Muscle of leg (tissue), 11 donors: ENCODE data around the gene COG1. TPM values are rescaled to one million over a fixed set of nuclear protein-coding genes. Genes with fewer than 3 reads are reported as not detected.
A peak's percentile ranks its signal among the peaks of the same experiment; 100 is the strongest.

Experiments
- DNase-seq: peaks from one replicate; pipeline ENCODE4 v3.0.0; 2013
- H3K27ac ChIP-seq: one replicate; pipeline ENCODE4 v1.5.1; 2013; ENCODE audit warnings: mild to moderate bottlenecking, low read length, control low read depth
- H3K27me3 ChIP-seq: one replicate; pipeline ENCODE4 v1.6.1; 2013; ENCODE audit warnings: low read length; ENCODE audit not compliant: control insufficient read depth, insufficient read depth
- H3K36me3 ChIP-seq: one replicate; pipeline ENCODE4 v1.6.1; 2013; ENCODE audit warnings: low read length; ENCODE audit not compliant: control insufficient read depth, insufficient read depth
- H3K4me1 ChIP-seq: one replicate; pipeline ENCODE4 v1.6.1; 2013; ENCODE audit warnings: low read length; ENCODE audit not compliant: control insufficient read depth, insufficient read depth
- H3K4me3 ChIP-seq: one replicate; pipeline ENCODE4 v1.5.1; 2013; ENCODE audit warnings: low read length, control low read depth
- H3K9me3 ChIP-seq: replicated peaks from 2 replicates; pipeline ENCODE4 v1.6.1; 2013; ENCODE audit warnings: low read depth, low read length; ENCODE audit not compliant: control insufficient read depth
- WGBS: methylation state at CpG from one replicate; pipeline ENCODE4 v1.1.5; 2013; ENCODE audit warnings: missing lambda C conversion rate; ENCODE audit not compliant: insufficient coverage; 5-methylcytosine and 5-hydroxymethylcytosine counted together
- polyA plus RNA-seq, 8 donors: library from polyadenylated mRNA; unstranded; fragments of 120-200 nt; gene quantifications; one replicate each; pipeline versions ENCODE4 v1.2.1 to v1.2.3, GENCODE V29; 2013; ENCODE audit warnings: inconsistent platforms in 1 of 8, low replicate concordance in 1 of 8; ENCODE audit not compliant: insufficient read length in 8 of 8, insufficient read depth in 1 of 8
- total RNA-seq: library from RNA; stranded (reverse); fragments of 120-200 nt; gene quantifications from one replicate; pipeline ENCODE4 v1.2.4, GENCODE V29; 2013

COG1 gene
- total and polyA plus RNA-seq, 9 donors = 23.3 to 41.8 (median 30.6) TPM

DNA sequence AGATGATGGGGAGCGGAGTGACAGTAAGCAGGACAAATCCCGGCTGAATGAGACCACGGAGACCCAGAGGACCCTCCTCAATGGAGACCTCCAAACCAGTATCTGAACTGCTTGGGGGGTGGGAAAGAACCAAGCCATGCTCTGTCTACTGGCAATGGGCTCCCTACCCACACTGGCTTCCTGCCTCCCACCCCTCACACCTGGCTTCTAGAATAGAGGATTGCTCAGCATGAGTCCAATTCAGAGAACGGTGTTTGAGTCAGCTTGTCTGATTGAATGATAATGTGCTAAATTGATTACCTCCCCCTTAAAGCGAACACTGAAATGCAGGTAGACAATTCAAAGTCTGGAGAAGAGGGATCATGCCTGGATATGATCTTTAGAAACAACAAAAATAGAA is 22.5 kb upstream of the COG1 start:
- WGBS = 60% methylated on average over 1 of the region's 5 CpGs
- Histone ChIP-seq H3K4me3 (no peak overlapping the region), H3K27me3 (peaks cover 40% of the 10 kb centered on the region), H3K4me1 (peaks cover 10% of the 10 kb centered on the region), H3K27ac (no peak overlapping the region), H3K9me3 (no peaks in the 10 kb centered on the region), H3K36me3 (no peaks in the 10 kb centered on the region)
- no peak for DNase-seq

DNA sequence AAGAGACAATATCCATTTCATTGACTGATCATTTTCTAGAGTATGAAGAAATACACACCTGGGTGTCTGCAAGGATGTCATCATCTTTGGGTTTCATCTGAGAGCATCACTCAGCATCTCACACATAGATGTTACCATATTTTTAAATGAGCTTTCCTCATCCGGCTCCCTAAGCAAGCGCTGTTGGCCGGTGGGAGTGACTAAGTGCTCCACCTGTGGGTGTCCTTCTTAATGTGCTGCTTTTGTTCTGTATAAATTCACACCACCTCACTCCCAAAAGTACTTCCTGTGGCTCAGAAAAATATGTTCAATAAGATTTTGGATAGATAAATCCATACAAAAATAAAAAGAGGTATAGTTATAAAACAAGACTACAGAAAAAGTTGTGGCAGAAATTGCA is 20.6 kb upstream of the COG1 start:
- DNase-seq = no peak
- Histone ChIP-seq H3K36me3 (no peaks in the 10 kb centered on the region), H3K27me3 (peaks cover 22% of the 10 kb centered on the region), H3K4me1 (no peaks in the 10 kb centered on the region), H3K4me3 (no peak overlapping the region), H3K27ac (no peak overlapping the region), H3K9me3 (no peaks in the 10 kb centered on the region)
- WGBS = no CpG with 5 or more reads among the region's 3 CpGs

DNA sequence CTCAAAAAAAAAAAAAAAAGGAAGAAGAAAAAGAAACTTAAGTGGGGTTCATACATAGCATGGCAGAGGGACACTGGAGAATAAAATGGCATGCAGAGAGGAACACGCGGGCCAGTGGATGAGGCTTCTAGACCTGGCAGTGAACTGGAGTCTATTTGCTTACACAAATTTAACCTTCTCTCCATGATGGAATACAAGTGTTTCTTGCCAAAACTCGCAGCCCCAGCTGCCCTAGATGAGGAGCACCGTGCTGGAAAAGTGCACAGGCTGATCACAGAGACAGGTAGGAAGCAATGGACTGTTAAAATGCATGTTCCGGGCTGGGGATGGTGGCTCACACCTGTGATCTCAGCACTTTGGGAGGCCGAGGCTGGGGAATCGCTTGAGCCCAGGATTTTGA is 18.7 kb upstream of the COG1 start:
- Histone ChIP-seq H3K4me1 (peaks cover 4% of the 10 kb centered on the region), H3K9me3 (no peaks in the 10 kb centered on the region), H3K36me3 (no peaks in the 10 kb centered on the region), H3K4me3 (no peak overlapping the region), H3K27me3 (peaks cover 7% of the 10 kb centered on the region), H3K27ac (no peak overlapping the region)
- 94% methylated on average over 5 of the region's 7 CpGs for WGBS
- no peak for DNase-seq

DNA sequence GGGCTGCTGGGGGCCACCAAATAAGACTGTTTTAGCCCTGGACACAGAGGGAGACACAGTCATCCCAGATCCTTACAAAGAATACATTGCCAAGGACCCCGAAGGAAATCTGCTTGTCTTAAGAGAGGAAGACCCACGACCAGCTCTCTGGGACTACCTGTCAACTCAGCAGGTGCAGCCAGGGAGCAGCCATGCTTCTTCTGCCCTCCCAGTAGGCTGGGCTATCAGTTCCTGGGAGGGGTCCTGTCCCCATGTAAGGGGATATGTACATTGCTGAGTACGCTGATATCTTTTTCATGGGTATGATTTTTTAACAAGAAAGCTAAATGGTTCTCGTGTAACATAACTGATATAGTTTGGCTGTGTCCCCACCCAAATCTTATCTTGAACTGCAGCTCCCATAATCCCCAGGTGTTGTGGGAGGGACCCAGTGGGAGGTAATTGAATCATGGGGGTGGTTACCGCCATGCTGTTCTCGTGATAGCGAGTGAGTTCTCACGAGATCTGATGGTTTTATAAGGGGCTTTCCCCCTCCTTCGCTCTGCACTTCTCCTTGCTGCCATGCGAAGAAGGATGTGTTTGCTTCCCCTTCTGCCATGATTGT is 16.8 kb upstream of the COG1 start:
- Histone ChIP-seq H3K9me3 (no peaks in the 10 kb centered on the region), H3K36me3 (no peaks in the 10 kb centered on the region), H3K4me3 (no peak overlapping the region), H3K27ac (no peak overlapping the region), H3K27me3 (no peaks in the 10 kb centered on the region), H3K4me1 (peaks cover 4% of the 10 kb centered on the region)
- 87% methylated on average over 5 of the region's 10 CpGs for WGBS
- no peak for DNase-seq

DNA sequence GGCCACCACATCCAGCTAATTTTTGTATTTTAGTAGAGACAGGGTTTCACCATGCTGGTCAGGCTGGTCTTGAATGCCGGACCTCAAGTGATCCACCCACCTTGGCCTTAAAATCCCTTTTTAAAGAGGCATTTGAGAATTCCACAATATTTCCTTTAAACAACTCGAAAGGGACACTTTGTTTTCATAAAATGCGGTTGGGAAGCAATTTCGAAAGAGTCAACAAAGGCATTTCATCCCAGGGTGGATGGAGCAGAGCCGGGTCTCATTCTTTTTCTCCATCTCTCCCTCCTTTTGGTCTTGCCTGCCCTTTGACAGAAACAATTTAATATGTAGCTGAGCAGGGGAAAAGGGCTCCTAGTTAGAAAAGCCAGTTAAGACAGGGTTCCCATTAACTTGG is 13.5 kb upstream of the COG1 start:
- 100% methylated on average over 1 of the region's 5 CpGs for WGBS
- no peaks in the 10 kb centered on the region for H3K9me3 ChIP-seq
- peaks cover 10% of the 10 kb centered on the region for H3K4me1 ChIP-seq
- H3K4me3 ChIP-seq = no peak overlapping the region
- no peaks in the 10 kb centered on the region for H3K36me3 ChIP-seq
- no peaks in the 10 kb centered on the region for H3K27me3 ChIP-seq
- no peak overlapping the region for H3K27ac ChIP-seq
- DNase-seq = no peak

DNA sequence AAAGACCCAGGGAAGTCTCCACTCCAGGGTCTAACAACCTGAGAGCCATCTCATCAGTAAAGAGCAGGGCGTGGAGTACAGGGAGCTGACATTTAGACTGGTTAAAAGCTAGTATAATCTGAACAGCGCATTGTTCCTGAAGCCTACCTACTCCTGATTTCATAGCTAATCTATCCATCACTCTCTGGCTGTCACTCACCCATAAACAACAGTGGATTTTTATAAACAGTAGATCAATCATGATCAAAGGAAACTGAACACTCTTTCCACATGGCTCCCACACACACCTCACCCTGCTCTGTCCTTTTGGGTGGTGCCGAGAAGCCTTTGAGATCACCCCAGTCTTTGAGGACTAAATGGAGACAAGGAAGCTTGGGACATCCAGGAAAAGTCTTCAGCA is 13.0 kb upstream of the COG1 start:
- Histone ChIP-seq H3K27me3 (no peaks in the 10 kb centered on the region), H3K27ac (no peak overlapping the region), H3K36me3 (no peaks in the 10 kb centered on the region), H3K4me1 (peaks cover 10% of the 10 kb centered on the region), H3K9me3 (no peaks in the 10 kb centered on the region), H3K4me3 (no peak overlapping the region)
- WGBS = no CpG with 5 or more reads among the region's 3 CpGs
- no peak for DNase-seq

DNA sequence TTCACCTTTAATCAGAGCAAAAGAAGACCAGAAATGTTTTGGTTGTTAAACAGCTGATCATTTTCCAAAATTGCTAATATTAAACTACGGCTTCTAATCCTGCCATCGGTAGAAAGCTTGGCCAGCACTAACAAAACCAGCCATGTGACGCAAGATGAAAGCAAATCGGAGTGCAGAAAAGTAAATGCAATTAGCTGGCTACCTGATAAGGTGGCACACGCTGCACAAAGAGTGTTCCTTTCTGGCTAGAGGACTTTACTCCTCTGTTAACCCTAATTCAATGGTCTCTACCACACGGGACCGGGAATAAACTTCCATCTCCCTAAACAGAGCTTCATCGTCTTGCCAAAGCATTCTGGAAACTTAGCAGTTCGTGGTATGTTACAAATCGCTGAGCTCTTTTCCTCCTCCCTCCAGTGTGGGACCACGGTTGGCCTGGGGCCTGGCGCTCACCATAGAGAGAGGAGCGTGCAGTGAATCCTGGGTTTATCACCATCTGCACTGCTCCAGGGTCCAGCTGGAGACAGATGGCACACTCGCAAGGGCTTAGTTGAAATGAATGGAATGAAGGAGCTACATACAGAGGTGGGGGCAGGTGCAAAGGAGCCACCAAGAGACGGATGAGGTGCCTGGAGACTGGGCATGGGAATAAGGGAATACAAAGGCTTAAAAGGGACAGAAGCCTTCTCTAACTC is 10.1 kb upstream of the COG1 start:
- H3K27ac ChIP-seq = no peak overlapping the region
- peaks cover 9% of the 10 kb centered on the region for H3K4me1 ChIP-seq
- H3K9me3 ChIP-seq = no peaks in the 10 kb centered on the region
- no peaks in the 10 kb centered on the region for H3K27me3 ChIP-seq
- H3K4me3 ChIP-seq = no peak overlapping the region
- no peaks in the 10 kb centered on the region for H3K36me3 ChIP-seq
- 37% methylated on average over 12 of the region's 15 CpGs for WGBS
- DNase-seq = peak; percentile 58

DNA sequence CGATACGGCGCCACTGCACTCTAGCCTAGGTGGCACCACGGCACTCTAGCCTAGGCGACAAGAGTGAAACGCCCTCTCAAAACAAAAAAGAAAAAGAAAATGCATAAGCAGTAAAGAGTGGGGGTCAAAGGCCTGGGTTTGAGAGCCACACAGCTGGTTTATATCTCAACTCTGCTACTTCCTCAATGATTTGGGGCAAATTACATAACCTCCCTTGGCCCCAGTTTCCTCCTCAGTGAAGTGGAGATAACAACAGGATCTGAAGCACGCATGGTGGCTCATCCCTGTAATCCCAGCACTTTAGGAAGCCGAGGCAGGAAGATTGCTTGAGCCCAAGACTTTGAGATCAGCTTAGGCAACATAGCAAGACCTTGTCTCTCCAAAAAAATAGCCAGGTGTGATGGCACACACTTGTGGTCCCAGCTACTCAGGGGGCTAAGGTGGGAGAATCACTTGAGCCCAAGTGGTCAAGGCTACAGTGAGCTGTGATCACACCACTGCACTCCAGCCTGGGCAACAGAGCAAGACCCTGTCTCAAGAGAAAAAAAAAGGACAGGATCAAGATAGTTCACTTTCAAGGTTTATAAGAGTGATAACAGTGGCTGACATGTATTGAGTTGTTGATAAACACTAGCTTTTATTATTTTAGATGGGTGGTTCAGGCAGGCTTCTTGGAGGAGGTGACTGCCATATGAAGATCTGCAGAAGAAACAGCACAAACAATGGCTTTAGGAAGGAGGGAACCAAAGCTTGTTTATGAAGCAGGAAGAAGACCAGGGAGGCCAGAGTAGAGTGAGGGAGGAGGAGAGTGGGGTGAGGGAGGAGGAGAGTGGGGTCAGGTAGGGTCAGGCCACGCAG is 8.5 kb upstream of the COG1 start:
- H3K4me1 ChIP-seq = peaks cover 7% of the 10 kb centered on the region
- no peaks in the 10 kb centered on the region for H3K36me3 ChIP-seq
- H3K9me3 ChIP-seq = no peaks in the 10 kb centered on the region
- no peak overlapping the region for H3K4me3 ChIP-seq
- no peaks in the 10 kb centered on the region for H3K27me3 ChIP-seq
- 72% methylated on average over 6 of the region's 9 CpGs for WGBS
- no peak overlapping the region for H3K27ac ChIP-seq
- no peak for DNase-seq

DNA sequence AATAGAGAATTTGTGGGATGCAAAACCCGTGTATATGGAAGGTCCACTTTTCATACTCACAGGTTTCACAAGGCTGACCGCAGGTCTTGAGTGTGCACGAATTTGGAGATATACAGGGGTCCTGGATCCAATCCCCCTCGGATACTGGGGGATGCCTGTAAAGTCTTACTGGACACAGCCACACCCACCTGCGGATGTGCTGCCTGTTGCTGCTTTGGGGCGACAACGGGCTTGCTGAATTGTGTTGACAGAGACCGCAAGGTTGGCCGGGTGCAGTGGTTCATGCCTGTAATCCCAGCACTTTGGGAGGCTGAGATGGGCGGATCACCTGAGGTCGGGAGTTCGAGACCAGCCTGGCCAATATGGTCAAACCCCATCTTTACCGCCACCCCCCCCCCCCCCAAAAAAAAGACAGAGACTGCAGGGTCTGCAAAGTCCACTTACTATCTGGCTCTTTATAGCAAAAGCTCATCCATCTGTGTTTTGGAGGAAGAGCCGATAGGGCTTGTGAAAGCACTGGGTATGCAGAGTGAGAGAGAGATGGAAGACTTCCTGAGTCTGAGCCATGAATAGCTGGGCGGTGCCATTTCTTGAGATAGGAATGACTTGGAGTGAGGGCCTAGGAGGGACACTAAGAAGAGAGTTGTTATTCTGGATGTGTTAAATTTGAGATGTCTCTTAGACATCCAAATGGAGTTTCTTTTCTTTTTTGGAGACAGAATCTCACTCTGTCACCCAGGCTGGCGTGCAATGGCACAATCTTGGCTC is 6.4 kb upstream of the COG1 start:
- no peak for DNase-seq
- peaks cover 7% of the 10 kb centered on the region for H3K4me1 ChIP-seq
- H3K27me3 ChIP-seq = no peaks in the 10 kb centered on the region
- H3K27ac ChIP-seq = no peak overlapping the region
- H3K4me3 ChIP-seq = no peak overlapping the region
- WGBS = 86% methylated on average over 12 of the region's 16 CpGs
- no peaks in the 10 kb centered on the region for H3K9me3 ChIP-seq
- no peaks in the 10 kb centered on the region for H3K36me3 ChIP-seq
